HepG2 (cell line): ENCODE data around the gene ENHO. TPM values are rescaled to one million over a fixed set of nuclear protein-coding genes. Genes with fewer than 3 reads are reported as not detected.

Source experiments
- ATAC-seq: fragments of 200-7000 bp; cut with Tn5 transposase; 3 replicates; pipeline ENCODE4 v1.9.1; 2020; ENCODE audit warnings: mild to moderate bottlenecking, moderate library complexity
- BruUV-seq: library from RNA; stranded (reverse); fragments of 400-500 nt; replicated peaks from 2 replicates; lab custom pipeline; 2021; lab: Mats Ljungman, UMichigan
- CTCF ChIA-PET: fragments of 300-600 bp; formaldehyde crosslinking; extraction: SDS; loops from one replicate; lab custom pipeline; 2021; ENCODE audit warnings: low total read pairs, inconsistent platforms, low intra/inter-chr PET ratio; lab: Yijun Ruan, JAX
- POLR2A ChIA-PET: fragments of 350-600 bp; sonication (Branson Sonifier 250); formaldehyde crosslinking; loops from one replicate; lab custom pipeline; 2020; ENCODE audit warnings: antibody characterized with exemption, inconsistent platforms; lab: Yijun Ruan, JAX
- DNase-seq: peaks from one replicate; pipeline ENCODE4 v3.0.0-alpha.2; 2015; ENCODE audit warnings: low spot score
- FAIRE-seq: peaks from 3 replicates; lab custom pipeline; 2011; peaks lifted over from hg19 to GRCh38; lab: Jason Lieb, UNC
- H2AFZ ChIP-seq: one replicate; pipeline ENCODE4 v1.6.1; 2011; ENCODE audit warnings: low read length, inconsistent platforms
- H3K27ac ChIP-seq: fragments of 300-600 bp; 3 replicates; pipeline ENCODE4 v1.8.0; 2011; ENCODE audit warnings: mixed run types, mild to moderate bottlenecking, mixed read lengths, low read length, inconsistent platforms; ENCODE audit not compliant: insufficient read depth; ENCODE audit errors: extremely low read length
- H3K27me3 ChIP-seq, 2 experiments: fragments of 200-600 bp in 1 of 2; 2 replicates in 1 of 2; 3 replicates in 1 of 2; pipeline versions ENCODE4 v1.6.0 to v1.8.0; 2011; ENCODE audit warnings: low read length in 2 of 2, mild to moderate bottlenecking in 2 of 2, moderate library complexity in 2 of 2, inconsistent platforms in 1 of 2; ENCODE audit not compliant: insufficient read depth in 2 of 2, control insufficient read depth in 1 of 2
- H3K36me3 ChIP-seq, 2 experiments: fragments of 200-600 bp in 1 of 2; replicated peaks in 1 of 2; 2 replicates in 1 of 2; 3 replicates in 1 of 2; pipeline versions ENCODE4 v1.5.1 to v1.8.0; 2011; ENCODE audit warnings: low read length in 2 of 2, inconsistent platforms in 1 of 2; ENCODE audit not compliant: insufficient read depth in 2 of 2, control insufficient read depth in 1 of 2
- H3K4me1 ChIP-seq: 2 replicates; pipeline ENCODE4 v1.5.1; 2012; ENCODE audit warnings: low read length, inconsistent platforms; ENCODE audit not compliant: insufficient read depth
- H3K4me2 ChIP-seq: 2 replicates; pipeline ENCODE4 v1.6.0; 2011; ENCODE audit warnings: low read depth, low read length, inconsistent platforms
- H3K4me3 ChIP-seq, 3 experiments: fragments of 200-600 bp in 1 of 3; sonication (generic), shearing (Covaris generic) in 1 of 3; replicated peaks in 1 of 3; 2 replicates each; pipeline ENCODE4 v1.5.1; 2011 to 2016; ENCODE audit warnings: low read length in 3 of 3, inconsistent platforms in 2 of 3, low read depth in 2 of 3, mild to moderate bottlenecking in 2 of 3, control low read depth in 1 of 3, mixed read lengths in 1 of 3; ENCODE audit not compliant: insufficient read depth in 1 of 3
- H3K79me2 ChIP-seq: one replicate; pipeline ENCODE4 v1.6.1; 2011; ENCODE audit warnings: low read length, inconsistent platforms; ENCODE audit not compliant: insufficient read depth
- H3K9ac ChIP-seq: 2 replicates; pipeline ENCODE4 v1.6.0; 2011; ENCODE audit warnings: mild to moderate bottlenecking, low read depth, low read length, inconsistent platforms; ENCODE audit not compliant: insufficient read depth
- H3K9me3 ChIP-seq: 2 replicates; pipeline ENCODE4 v1.5.1; 2012; ENCODE audit warnings: mild to moderate bottlenecking, low read length
- H4K20me1 ChIP-seq: 2 replicates; pipeline ENCODE4 v1.6.0; 2011; ENCODE audit warnings: inconsistent platforms, mild to moderate bottlenecking, low read length, moderate library complexity; ENCODE audit not compliant: insufficient read depth
- AHR ChIP-seq: IDR thresholded peaks from 2 replicates; pipeline ENCODE4 v1.6.1; 2018; ENCODE audit warnings: missing genetic modification reagents, missing compliant biosample characterization
- CCDC6 ChIP-seq: sonication (generic); formaldehyde crosslinking; IDR thresholded peaks from 2 replicates; pipeline ENCODE4 v1.8.1; 2022; ENCODE audit warnings: mild to moderate bottlenecking, missing genetic modification reagents, moderate library complexity
- EP300 ChIP-seq, 3 experiments: sonication (generic) in 1 of 3; formaldehyde crosslinking in 1 of 3; IDR thresholded peaks; 2 replicates each; pipeline versions ENCODE4 v1.5.1 to v1.6.1; 2011 to 2020; ENCODE audit warnings: low read depth in 2 of 3, low read length in 2 of 3, borderline replicate concordance in 1 of 3, improper control_type of control experiment in 1 of 3, mild to moderate bottlenecking in 1 of 3, missing genetic modification reagents in 1 of 3, moderate library complexity in 1 of 3
- FOXA1 ChIP-seq, 2 experiments: fragments of 450-650 bp in 1 of 2; sonication (generic) in 1 of 2; formaldehyde crosslinking in 1 of 2; IDR thresholded peaks; 2 replicates each; pipeline versions ENCODE4 v1.4.0 to v1.6.1; 2016 to 2020; ENCODE audit warnings: missing genetic modification reagents in 1 of 2
- FOXM1 ChIP-seq: sonication (generic); formaldehyde crosslinking; IDR thresholded peaks from 2 replicates; pipeline ENCODE4 v1.5.0; 2020; ENCODE audit warnings: missing genetic modification reagents
- GLI4 ChIP-seq: sonication (generic); formaldehyde crosslinking; IDR thresholded peaks from 2 replicates; pipeline ENCODE4 v1.5.1; 2020; ENCODE audit warnings: missing genetic modification reagents, mild to moderate bottlenecking, moderate library complexity, borderline replicate concordance
- HMG20A ChIP-seq: IDR thresholded peaks from 2 replicates; pipeline ENCODE4 v1.6.1; 2016; ENCODE audit warnings: borderline replicate concordance
- HNRNPH1 ChIP-seq: fragments of 200-400 bp; formaldehyde crosslinking; optimal IDR thresholded peaks from 2 replicates; pipeline ENCODE3; 2017; ENCODE audit warnings: mild to moderate bottlenecking, low read depth, low read length
- RARA ChIP-seq: IDR thresholded peaks from 2 replicates; pipeline ENCODE4 v1.6.1; 2016; ENCODE audit warnings: missing genetic modification reagents, missing compliant biosample characterization
- REPIN1 ChIP-seq: sonication (generic); formaldehyde crosslinking; IDR thresholded peaks from 2 replicates; pipeline ENCODE4 v1.8.0; 2022; ENCODE audit warnings: missing genetic modification reagents, low read depth, mild to moderate bottlenecking, borderline replicate concordance
- ZNF292 ChIP-seq: sonication (generic); formaldehyde crosslinking; IDR thresholded peaks from 2 replicates; pipeline ENCODE4 v1.8.1; 2022; ENCODE audit warnings: mild to moderate bottlenecking, low read depth, missing genetic modification reagents, borderline replicate concordance
- ZNF329 ChIP-seq: sonication (generic); formaldehyde crosslinking; IDR thresholded peaks from 2 replicates; pipeline ENCODE4 v1.9.0; 2021; ENCODE audit warnings: low read depth, mild to moderate bottlenecking, missing genetic modification reagents
- ZNF788 ChIP-seq: sonication (generic); formaldehyde crosslinking; IDR thresholded peaks from 2 replicates; pipeline ENCODE4 v1.5.0; 2020; ENCODE audit warnings: mild to moderate bottlenecking, missing genetic modification reagents, borderline replicate concordance
- WGBS: methylation state at CpG from one replicate; pipeline ENCODE4 v1.1.6; 2017; ENCODE audit warnings: low lambda C conversion rate; 5-methylcytosine and 5-hydroxymethylcytosine counted together
- in situ Hi-C: cut with HindIII; loops from 2 replicates; pipeline ENCODE4 v1.10.0; 2017; ENCODE audit warnings: low pct_unique_long_range_greater_than_20kb; ENCODE audit not compliant: extremely low pct_ligation_motif_present
- intact Hi-C: fragments of 100-400 bp; cut with micrococcal nuclease; formaldehyde crosslinking; loops from one replicate; pipeline ENCODE4 v1.10.0; 2022; ENCODE audit not compliant: unreplicated experiment
- polyA plus RNA-seq, 8 experiments: library from polyadenylated mRNA; depleted of rRNA in 3 of 8; stranded (reverse) in 7 of 8; unstranded in 1 of 8; fragments of >200 nt; fragmentation: Illumina TruSeq in 4 of 8; extraction: Trizol in 4 of 8; gene quantifications; 2 replicates each; pipeline versions ENCODE4 v1.2.1 to v1.2.3, GENCODE V29; 2011 to 2016; ENCODE audit warnings: low read depth in 4 of 8, missing spikeins in 1 of 8, mixed read lengths in 1 of 8; ENCODE audit not compliant: insufficient read depth in 1 of 8
- total RNA-seq, 5 experiments: library from RNA; depleted of rRNA; stranded (reverse); fragments of >200 nt; fragmentation: Illumina TruSeq; extraction: Trizol; gene quantifications; 2 replicates each; pipeline ENCODE4 v1.2.3, GENCODE V29; 2016; ENCODE audit warnings: low read depth in 1 of 5
- TF ChIP-seq, protein P1 (sequence below): sonication (generic); formaldehyde crosslinking; IDR thresholded peaks from 2 replicates; pipeline ENCODE4 v1.4.0; 2020; ENCODE audit warnings: missing genetic modification reagents
- TF ChIP-seq, protein P2 (sequence below): sonication (generic); formaldehyde crosslinking; IDR thresholded peaks from 2 replicates; pipeline ENCODE4 v1.4.0; 2020; ENCODE audit warnings: mild to moderate bottlenecking, missing genetic modification reagents, borderline replicate concordance

The ENHO gene
- total and polyA plus RNA-seq, 2 of the 13 experiments (the other 11 are each of a cell fraction or from before 2014, with no cell fraction given) = 0.08 to 0.60 TPM

DNA sequence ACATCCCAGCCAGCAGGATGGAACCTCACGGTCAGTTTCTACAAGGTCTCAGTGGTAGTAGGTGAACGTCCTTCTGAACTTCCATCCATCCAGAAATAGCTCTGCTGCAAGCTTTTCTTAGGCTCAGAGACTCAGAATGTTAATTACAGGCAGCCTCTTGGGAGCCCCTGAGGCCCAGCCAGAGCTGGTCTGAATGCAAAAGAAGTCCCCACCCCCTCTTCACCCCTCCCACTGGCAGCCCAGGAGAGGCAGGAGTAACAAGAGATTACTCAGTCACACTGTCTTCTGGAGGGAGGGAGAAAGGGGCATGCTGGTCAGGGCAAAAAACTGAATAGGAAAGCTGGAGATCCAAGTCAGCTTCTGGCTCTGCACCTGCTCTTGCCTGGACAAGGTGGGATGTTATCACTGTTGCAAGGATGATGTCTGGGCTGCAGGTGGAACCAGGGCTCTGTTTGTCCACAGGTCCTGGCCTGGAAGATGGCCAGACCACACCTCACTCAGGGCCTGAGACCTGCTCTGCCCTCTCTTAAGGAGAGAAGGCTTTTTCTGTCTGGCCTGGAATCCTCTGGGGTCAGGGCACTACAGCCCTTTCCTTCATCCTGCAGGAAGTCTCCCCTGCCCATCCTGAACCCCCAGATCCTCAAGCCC is 9.1 kb downstream of the ENHO start (continued):
- TF ChIP-seq, protein P1, sequence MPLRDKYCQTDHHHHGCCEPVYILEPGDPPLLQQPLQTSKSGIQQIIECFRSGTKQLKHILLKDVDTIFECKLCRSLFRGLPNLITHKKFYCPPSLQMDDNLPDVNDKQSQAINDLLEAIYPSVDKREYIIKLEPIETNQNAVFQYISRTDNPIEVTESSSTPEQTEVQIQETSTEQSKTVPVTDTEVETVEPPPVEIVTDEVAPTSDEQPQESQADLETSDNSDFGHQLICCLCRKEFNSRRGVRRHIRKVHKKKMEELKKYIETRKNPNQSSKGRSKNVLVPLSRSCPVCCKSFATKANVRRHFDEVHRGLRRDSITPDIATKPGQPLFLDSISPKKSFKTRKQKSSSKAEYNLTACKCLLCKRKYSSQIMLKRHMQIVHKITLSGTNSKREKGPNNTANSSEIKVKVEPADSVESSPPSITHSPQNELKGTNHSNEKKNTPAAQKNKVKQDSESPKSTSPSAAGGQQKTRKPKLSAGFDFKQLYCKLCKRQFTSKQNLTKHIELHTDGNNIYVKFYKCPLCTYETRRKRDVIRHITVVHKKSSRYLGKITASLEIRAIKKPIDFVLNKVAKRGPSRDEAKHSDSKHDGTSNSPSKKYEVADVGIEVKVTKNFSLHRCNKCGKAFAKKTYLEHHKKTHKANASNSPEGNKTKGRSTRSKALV = no peak
- TF ChIP-seq HNRNPH1 (no peak), ZNF329 (no peak), FOXM1 (CRISPR knock-in tag) (no peak)

DNA sequence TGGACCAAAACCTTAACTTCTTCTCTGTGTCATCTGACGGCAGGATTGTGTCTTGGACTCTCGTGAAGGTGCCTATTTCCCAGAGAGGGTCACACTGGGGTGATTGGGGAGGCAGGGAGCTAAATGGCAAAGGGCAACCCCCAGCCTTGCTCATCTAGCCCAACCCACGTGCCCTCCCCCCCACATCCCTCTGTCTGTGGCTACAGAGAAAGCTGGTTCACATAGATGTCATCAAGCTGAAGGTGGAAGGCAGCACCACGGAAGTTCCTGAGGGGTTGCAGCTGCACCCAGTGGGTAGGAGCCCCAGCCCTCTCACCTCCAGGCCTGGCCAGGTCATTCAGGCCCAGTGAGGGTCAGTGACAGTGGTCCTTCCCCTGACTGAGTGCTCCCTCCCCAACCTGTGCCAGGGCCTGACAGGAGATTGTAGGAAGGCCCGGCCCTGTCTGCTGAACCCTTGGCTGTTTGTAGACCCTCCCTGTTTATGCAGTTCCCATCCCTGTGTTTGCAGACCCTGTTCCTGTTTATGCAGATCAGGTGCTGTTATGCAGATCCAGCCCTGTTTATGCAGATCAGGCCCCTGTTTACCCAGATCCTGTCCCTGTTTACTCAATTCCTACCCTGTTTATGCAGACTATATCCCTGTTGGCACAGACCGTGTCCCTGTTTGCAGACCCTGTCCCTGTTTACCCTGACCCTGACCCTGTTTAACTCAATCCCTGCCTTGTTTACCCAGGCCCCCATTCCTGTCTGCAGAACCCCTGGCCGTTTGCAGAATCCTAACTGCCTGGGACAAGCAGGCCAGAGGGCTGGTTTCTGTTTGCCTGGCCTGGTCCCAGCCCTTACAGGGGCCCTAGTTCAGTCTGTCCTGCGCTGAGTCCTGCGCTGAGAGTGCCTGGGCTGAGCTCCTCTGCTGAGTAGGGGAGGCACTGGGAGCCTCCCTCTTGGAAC is 10.4 kb downstream of the ENHO start:
- WGBS = 1% methylated on average over 4 of the region's 9 CpGs
- peak; percentile 92 for ATAC-seq
- Histone ChIP-seq H3K27ac (no peak overlapping the region), H3K79me2 (no peaks in the 10 kb centered on the region), H3K9ac (no peak overlapping the region), H2AFZ (no peak overlapping the region), H3K27me3 (peaks cover 7 to 27% of the 10 kb centered on the region in 2 experiments; a peak in 3 of 5 replicates), H3K36me3 (no peaks in the 10 kb centered on the region), H3K4me1 (peaks cover 16% of the 10 kb centered on the region), H3K4me2 (0 out of 2 replicates have a peak overlapping the region, but pooled peaks have one; percentile 23), H3K4me3 (peak overlapping the region in 1 of 3 experiments; percentile 0; a peak in 1 of 6 replicates), H4K20me1 (no peaks in the 10 kb centered on the region), H3K9me3 (no peaks in the 10 kb centered on the region)
- intact Hi-C loops (no loop called here), in situ Hi-C loops (no loop called here)
- DNase-seq = peak; percentile 66
- no TSS peak for BruUV-seq
- ChIA-PET CTCF (no interaction called here), POLR2A (interaction anchor here (0.9 to 1.0 kb wide), 2 partner anchors 9 to 10 kb away, joined by 3 read pairs; no protein-coding TSS in a partner anchor)
- peak; percentile 44 for FAIRE-seq
- TF ChIP-seq, protein P2, sequence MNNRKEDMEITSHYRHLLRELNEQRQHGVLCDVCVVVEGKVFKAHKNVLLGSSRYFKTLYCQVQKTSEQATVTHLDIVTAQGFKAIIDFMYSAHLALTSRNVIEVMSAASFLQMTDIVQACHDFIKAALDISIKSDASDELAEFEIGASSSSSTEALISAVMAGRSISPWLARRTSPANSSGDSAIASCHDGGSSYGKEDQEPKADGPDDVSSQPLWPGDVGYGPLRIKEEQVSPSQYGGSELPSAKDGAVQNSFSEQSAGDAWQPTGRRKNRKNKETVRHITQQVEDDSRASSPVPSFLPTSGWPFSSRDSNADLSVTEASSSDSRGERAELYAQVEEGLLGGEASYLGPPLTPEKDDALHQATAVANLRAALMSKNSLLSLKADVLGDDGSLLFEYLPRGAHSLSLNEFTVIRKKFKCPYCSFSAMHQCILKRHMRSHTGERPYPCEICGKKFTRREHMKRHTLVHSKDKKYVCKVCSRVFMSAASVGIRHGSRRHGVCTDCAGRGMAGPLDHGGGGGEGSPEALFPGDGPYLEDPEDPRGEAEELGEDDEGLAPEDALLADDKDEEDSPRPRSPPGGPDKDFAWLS (CRISPR knock-in tag) = no peak
- peak; percentile 51; the same call in 1 of the 2 replicates for TF ChIP-seq ZNF292 (CRISPR knock-in tag)
- TF ChIP-seq GLI4 (CRISPR knock-in tag) = no peak
- TF ChIP-seq ZNF788 = 0 out of 2 replicates have a peak, but pooled peaks have one; percentile 46
- TF ChIP-seq EP300 (IDR thresholded peaks at IDR 0.05; ENCODE audit: low read depth in 2 of 2, low read length in 2 of 2) = peak in 1 of 2 experiments; percentile 66; a peak in 1 of 4 replicates
- TF ChIP-seq EP300 (CRISPR knock-in tag; IDR thresholded peaks at IDR 0.05; ENCODE audit: borderline replicate concordance) = no peak
- peak; percentile 85 for TF ChIP-seq RARA (CRISPR knock-in tag)
- TF ChIP-seq HMG20A = peak; percentile 84
- peak; percentile 86 for TF ChIP-seq FOXA1 (IDR thresholded peaks at IDR 0.05)
- peak; percentile 93 for TF ChIP-seq FOXA1 (CRISPR knock-in tag; IDR thresholded peaks at IDR 0.05)
- peak; percentile 24; the same call in 1 of the 2 replicates for TF ChIP-seq CCDC6 (CRISPR knock-in tag)
- TF ChIP-seq REPIN1 (CRISPR knock-in tag) = 0 out of 2 replicates have a peak, but pooled peaks have one; percentile 47
- TF ChIP-seq AHR = 0 out of 2 replicates have a peak, but pooled peaks have one; percentile 44
